HG03432 (cell line): ENCODE data around the gene DDX24.

Experiments
- ATAC-seq: cut with Tn5 transposase; IDR thresholded peaks from one replicate; pipeline ENCODE4 v1.9.1; 2021; ENCODE audit warnings: mild to moderate bottlenecking, moderate library complexity; ENCODE audit not compliant: unreplicated experiment

The DDX24 gene

DNA sequence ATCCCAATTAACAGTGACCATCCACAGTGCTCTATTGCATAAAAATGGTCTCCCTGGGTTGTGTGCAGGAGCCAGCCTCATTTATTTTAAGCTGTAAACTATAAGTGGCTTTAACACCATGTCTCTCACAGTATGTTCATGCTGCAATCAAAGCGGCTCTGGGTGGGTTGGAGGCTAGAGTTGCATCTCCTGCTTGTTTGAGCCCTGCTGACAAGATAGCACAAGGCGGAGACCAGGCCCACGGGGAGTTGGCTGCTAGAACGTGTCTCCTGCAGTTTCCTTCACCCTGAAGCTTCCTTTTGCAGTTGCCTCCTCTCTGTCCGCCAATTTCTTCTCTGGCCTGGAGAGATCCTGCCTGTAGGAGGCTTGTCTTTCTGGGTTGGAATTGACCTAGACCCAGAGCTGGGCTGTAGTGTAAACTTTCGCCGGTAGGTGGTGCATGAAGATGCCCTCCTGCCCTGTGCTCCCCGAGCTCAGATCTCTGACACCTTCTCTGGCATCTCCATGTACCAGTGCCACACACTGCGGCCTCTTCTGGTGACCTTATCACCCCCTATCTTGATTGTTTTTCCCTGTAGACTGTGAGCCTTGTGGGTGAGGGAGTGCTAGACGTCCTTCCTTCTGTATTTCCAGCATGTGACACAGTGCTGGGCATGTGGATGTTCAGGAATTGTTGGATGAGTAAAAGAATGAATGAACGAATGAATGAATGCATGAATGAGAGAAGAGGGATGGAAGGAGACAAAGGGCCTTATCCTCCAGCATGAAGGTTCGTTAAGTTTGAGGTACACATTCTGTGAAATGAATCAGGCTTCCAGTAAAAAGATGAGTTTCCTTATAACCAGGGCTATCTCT is 44.5 kb downstream of the DDX24 start:
- ATAC-seq, result peak; percentile 86

GRCh38 chr14:94034886-94035285 is 46.1 kb downstream of the DDX24 start:
- no peak for ATAC-seq

GRCh38 chr14:94031883-94032279 is 49.1 kb downstream of the DDX24 start:
- no peak for ATAC-seq

DNA sequence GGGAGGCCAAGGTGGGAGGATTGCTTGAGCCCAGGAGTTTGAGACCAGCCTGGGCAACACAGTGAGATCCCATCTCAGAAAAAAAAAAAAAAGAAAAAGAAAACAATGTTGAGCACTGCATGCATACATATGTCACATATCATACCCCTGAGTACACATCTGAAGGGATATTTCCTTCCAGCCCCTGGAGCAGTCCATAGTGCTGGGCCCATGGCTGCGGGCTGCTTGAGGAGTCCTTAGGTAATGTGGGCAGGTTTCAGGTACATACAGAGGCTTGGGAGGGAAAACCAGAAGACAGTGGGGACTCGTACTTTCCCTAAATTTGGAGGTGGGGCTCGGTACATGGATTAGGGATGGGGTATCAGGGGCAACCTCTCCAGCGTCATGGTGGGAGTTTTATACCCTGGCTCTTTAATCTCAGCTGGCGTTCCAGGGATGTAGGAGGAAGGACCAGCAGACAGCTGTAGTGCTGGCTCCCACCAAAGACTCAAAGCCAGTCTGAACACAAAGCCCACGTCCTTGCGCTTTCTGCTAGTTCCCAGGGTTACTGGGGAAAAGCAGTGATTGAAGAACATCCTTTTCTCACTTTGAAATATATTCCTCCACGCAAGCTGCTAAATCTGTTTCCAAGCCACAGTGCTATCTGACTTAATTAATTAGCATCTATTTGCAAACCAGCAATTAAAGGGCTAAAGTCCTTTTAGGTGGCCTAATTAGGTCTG is 49.7 kb downstream of the DDX24 start:
- ATAC-seq, result no peak

- no peak for ATAC-seq
These were observed 50.4 kb downstream of the DDX24 start for GRCh38 chr14:94030571-94030970.

- ATAC-seq, result no peak
These were observed 51.3 kb downstream of the DDX24 start for GRCh38 chr14:94029671-94030203.

DNA sequence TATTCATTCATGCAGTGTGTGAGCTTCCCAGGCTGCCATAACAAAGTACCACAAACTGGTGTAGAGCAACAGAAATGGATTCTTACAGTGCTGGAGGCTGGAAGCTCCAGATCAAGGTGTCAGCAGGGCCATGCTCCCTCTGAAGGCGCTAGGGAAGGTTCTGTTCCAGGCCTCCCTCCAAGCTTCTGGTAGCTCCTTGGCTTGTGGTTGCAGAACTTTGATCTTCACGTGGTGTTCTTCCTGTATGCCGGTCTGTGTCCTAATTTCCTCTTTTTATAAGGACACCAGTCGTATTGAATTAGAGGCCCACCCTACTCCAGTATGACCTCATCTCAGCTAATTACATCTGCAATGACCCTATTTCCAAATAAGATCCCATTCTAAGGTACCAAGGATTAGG is 51.7 kb downstream of the DDX24 start:
- no peak for ATAC-seq

GRCh38 chr14:94028450-94028826 is 52.6 kb downstream of the DDX24 start:
- ATAC-seq, result no peak

DNA sequence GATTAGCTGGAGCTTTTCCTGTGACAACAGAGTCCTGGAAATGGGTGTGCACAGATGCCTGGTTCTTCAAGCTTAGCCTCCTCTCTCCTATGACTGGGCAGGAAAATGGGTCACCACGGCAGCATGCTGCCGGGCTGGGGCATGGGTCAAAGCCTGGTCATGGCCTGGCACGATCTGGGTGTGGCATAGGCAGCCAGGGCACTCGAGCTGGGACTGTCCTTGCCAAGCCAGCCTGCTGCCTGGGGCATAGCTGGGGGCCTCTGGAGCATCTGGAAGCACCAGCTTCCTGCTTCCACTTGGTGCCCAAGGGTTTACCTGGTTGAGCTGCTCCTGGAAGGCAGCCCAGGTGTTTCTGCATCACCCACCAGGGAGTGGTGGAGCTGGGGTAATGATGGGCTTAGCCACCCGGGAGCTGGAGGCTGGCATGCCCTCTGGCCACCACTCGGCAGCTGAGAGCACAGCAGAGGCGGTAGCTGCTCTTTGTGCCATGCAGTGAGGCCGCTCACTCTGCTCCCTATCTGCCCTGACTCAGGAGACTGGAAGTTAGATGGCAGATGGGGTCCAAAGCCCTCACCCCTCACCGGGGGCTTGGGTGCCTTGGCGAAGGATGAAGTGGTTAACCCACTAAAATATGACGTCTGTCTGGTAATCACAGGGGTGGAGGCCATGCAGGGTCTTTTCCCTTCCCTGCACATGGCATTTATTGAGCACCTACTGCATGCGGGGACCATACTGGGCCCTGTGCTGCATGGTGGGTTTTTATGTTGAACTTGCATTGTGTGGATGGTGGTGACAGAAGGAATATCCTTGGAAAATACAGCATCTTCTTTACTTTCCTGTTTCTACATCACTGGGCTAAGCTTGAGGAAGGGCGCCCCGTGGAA is 53.2 kb downstream of the DDX24 start:
- no peak for ATAC-seq

DNA sequence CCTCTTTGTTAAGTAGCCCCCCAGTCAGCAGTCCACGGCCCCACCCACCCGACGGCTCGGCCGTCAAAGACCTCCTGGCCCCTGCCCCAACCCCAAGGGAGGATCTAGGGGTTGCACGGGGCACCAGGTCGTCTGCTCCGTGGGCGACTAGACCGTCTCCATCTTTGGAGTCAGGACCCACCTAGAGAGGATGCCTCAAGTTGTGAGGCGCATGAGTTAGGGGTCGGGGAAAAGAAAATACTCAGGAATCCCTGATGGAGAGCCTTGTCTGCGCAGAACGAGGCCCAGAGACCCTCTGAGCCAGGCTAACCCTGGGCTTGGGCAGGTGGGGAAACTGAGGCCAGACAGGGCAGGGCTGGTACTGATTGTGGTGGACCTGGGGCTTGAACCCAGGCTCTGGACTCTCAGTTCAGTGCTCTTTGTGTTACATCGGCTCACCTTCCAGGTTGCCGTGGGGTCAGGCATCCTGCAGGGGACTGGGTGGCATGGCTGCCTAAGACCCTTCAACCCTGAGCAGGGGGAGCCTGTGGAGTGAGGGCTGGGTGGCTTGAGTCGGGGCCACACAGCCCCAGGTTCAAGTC is 54.0 kb downstream of the DDX24 start:
- no peak for ATAC-seq

DNA sequence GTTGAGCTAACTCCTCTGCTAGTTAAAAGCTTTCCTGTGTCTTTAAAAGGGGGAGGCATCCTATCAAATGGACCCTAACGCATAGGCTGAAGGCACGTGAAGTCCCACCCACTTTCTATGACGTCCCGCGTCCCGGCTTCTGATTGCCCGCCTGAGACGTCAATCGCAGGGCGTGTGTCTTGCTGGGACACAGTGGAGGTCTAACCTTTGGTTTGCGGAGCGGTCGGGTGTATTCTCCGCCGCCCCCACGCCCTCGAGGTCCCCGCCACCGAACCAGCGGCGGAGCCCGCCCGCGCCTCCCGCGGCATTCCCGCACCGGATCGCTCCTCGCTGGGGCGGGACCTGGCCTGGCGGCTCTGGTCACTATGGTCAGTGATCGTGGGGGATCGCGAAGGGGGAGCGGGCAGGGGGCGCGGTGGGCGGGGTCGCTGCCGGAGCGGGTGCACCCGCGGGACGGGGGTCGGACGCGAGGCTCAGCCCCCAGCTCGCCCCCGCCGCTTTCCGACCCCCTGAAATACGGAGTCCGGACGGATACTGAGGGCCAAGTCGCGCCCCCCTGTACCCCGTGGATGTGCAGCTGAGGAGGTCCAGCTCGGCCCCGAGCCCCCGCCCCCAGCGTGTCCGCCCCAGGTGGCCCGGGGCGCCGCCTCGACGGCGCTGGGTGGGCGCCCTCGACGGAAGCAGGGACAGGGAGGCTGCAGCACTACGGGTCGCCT is 54.7 kb downstream of the DDX24 start, which contains the start of gene OTUB2:
Gene OTUB2, plus strand, starts transcription at position 168 of the 716 bp plus-strand sequence. Its CDS starts 198 bp downstream, at position 366.
- ATAC-seq, result peak; percentile 99

DNA sequence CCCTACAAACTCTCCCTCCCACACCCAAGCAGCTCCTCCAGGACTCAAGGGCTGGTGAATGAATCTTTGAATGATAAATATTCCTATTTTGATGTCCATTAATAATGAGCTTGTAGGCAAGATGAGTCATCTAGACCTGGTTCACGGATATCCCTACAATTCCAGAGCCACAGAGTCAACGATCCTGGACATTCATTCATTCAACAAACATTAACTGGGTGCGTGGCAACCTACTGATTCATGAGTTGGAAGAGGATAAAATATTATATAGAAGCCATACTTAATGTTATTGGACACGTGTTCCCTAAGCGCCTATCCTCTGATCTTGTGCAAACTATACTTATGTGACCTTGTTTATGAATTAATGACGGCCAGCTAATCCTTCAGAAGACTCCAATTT is 55.3 kb downstream of the DDX24 start:
- no peak for ATAC-seq

- ATAC-seq, result no peak
These were observed 56.5 kb downstream of the DDX24 start for GRCh38 chr14:94024549-94024948.

- ATAC-seq, result no peak
These were observed 58.2 kb downstream of the DDX24 start for GRCh38 chr14:94022532-94023411.

DNA sequence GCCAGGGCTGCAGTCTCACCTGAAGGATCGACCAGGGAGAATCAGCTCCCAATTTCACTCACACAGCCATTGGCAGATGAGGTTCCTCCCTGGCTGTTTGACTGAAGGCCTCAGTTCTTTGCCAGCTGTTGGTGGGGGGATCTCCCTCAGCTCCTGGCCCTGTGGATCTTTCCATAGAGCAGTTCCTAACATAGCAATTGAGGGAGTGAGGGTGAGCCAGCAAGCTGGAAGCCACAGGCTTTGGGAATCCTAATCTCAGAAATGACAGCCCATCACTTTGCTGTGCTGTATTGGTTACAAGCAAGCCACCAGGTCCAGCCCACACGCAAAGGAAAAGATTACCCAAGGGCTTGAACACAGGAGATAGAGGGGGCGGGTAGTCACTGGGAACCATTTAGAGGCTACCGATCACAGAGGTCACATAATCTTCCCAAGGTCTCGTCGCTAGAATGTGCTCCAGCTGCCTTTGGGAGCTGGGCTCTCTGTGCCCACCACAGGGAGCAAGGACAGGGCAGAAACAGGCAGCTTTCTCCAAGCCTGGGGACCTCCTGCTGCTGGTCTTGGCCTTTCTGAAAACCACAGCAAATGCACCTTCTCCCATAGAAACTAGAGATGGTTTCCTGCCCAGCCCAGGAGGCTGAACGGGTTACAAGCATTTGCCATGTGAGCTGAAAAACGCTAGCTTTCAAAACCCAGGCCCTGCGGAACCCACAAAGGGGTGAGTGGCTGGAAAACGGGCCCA is 59.4 kb downstream of the DDX24 start:
- no peak for ATAC-seq

DNA sequence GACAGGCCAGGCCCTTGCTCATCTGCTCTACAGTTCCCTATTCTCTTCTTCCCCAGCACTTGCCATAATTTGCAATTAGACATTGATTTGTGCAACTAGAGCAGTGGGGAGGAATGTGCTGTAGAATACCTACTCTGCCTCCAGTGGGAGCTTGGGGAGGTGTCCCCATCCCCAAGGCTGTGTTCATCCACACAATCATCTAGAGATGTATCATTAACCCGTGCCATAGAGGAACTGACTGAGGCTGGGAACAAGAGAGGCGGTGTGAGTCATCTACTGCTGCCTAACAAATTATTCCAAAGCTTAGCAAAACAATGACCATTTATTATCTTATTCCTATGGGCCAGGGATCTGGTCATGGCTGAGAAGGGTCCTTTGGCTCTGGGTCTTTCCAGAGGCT is 60.0 kb downstream of the DDX24 start:
- no peak for ATAC-seq

DNA sequence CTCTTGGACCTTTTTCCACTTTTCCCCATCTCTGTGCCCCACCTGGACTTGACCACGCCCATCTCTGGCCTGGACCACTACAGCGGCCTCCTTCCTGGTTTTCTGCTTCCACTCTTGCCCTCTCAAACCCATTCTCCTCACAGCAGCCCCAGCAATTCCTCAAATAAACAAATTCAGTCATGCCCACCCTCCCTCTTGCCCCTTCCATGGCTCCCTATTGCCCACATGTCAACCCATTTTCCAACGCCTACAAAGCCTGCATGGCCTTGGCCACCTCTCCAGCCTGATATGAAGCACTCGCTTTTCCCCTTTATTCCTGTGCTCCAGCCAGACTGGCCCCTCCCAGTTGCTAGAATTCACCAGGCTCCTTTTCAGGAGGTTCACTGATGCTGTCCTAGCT is 60.7 kb downstream of the DDX24 start:
- ATAC-seq, result no peak

GRCh38 chr14:94019329-94019728 is 61.7 kb downstream of the DDX24 start:
- ATAC-seq, result no peak
